ENCODE data around the gene FAM184A. TPM values are rescaled to one million over a fixed set of nuclear protein-coding genes. Genes with fewer than 3 reads are reported as not detected.
"Not testable (repeated sequence)": the region's sequence is repeated elsewhere in the genome, so short reads cannot be mapped to it uniquely, and the experiment has no call there.

FAM184A gene
- total RNA-seq, 1 experiment from 2014 or later: 0.97 TPM

DNA sequence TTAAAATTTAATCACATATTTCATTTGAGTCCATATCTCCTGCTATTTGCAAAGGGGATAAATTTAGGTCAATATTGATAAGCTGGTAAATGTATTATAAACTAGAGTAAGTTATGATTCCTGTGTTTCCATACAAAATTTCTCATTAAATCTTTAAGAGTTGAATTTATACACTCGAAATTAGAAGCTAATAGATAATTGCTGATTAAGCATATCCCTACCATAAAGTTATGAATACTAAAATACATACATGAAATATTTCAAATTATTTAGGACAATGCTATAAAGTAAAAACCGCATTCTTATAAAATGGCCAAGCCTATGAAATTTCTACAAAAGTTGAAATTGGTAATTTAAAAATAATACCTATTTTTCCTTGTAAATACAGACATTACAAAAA lies 71.5 kb downstream of the FAM184A start:
- TF ChIP-seq CTCF (conservative IDR thresholded peaks at IDR 0.05; ENCODE audit: low read depth, low read length): no peak
- TF ChIP-seq EZH2 (IDR thresholded peaks at IDR 0.05; ENCODE audit: borderline replicate concordance, low read depth, low read length, poor library complexity, severe bottlenecking): no peak
- H3K9me3 ChIP-seq (ENCODE audit: low read depth, low read length, poor library complexity, severe bottlenecking): no peaks in the 10 kb centered on the region
- intact Hi-C loops (cut with micrococcal nuclease; ENCODE audit: unreplicated experiment): no loop called here
- peaks cover 4% of the 10 kb centered on the region for H3K27me3 ChIP-seq (replicated peaks; ENCODE audit: insufficient read depth, low read depth, low read length, poor library complexity)
- BruUV-seq (replicated peaks): no TSS peak
- no peak for DNase-seq (ENCODE audit: low spot score)
- no peaks in the 10 kb centered on the region for H3K36me3 ChIP-seq (ENCODE audit: insufficient read depth, low read length, poor library complexity, severe bottlenecking)
- CTCF ChIA-PET: no interaction called here
- no peak overlapping the region for H3K4me3 ChIP-seq (ENCODE audit: low read depth, low read length, poor library complexity, severe bottlenecking)
- H3K4me1 ChIP-seq (ENCODE audit: insufficient read depth, low read length, poor library complexity, severe bottlenecking): peaks cover 12% of the 10 kb centered on the region
- POLR2A ChIA-PET (ENCODE audit: low non-redundant PET): no interaction called here
- no peak overlapping the region for H3K27ac ChIP-seq (ENCODE audit: low read depth, low read length, poor library complexity, severe bottlenecking)

DNA sequence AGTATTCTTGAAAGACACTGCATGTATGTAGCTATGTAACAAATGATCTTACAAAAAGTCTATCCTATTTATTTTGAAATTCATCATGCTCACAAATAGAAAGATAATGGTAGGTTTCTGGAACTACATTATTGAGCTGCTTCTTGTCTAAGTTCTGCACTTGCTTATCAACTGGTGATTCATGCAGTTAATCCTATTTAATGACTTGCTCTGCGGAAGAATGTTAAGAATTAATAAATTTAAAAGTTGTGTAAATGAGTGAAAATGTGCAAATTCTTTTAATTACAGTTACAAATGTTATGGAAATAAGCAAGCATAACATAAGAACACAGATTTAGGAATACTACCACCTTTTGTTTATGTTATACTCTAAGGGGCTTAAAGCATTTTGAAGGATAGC lies 76.4 kb downstream of the FAM184A start:
- BruUV-seq (replicated peaks): no TSS peak
- Histone ChIP-seq H3K27ac (ENCODE audit: low read depth, low read length, poor library complexity, severe bottlenecking) (no peak overlapping the region), H3K9me3 (ENCODE audit: low read depth, low read length, poor library complexity, severe bottlenecking) (no peaks in the 10 kb centered on the region), H3K4me3 (ENCODE audit: low read depth, low read length, poor library complexity, severe bottlenecking) (no peak overlapping the region), H3K27me3 (replicated peaks; ENCODE audit: insufficient read depth, low read depth, low read length, poor library complexity) (peaks cover 4% of the 10 kb centered on the region), H3K36me3 (ENCODE audit: insufficient read depth, low read length, poor library complexity, severe bottlenecking) (no peaks in the 10 kb centered on the region), H3K4me1 (ENCODE audit: insufficient read depth, low read length, poor library complexity, severe bottlenecking) (peaks cover 18% of the 10 kb centered on the region)
- DNase-seq (ENCODE audit: low spot score): peak; percentile 40
- ChIA-PET CTCF (no interaction called here), POLR2A (ENCODE audit: low non-redundant PET) (no interaction called here)
- intact Hi-C loops (cut with micrococcal nuclease; ENCODE audit: unreplicated experiment): no loop called here
- TF ChIP-seq EZH2 (IDR thresholded peaks at IDR 0.05; ENCODE audit: borderline replicate concordance, low read depth, low read length, poor library complexity, severe bottlenecking): no peak
- TF ChIP-seq CTCF (conservative IDR thresholded peaks at IDR 0.05; ENCODE audit: low read depth, low read length): no peak

DNA sequence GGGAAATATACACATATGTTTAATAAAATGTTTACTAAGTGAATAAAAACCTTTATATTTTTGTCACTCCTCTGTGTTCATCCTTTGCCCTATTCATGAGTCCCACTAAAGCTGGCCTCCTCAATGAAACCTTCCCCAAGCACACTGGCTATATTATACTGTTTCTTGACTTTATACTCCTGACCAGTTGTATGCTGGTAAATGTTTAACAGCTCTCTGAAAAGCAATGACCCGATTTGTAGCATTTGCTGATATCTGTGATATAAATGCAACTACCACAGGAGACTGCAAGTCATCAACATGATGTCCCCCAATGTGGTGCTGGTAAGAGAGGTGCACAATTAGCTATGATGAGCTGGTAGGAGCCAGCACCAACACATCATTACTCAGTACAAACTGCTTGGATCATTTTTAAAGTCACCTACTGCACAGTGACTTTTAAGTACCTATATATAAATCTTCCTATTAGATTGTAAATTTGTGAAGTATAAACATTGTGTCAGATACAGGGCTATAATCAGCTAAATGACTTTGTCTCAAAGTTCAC lies 78.9 kb downstream of the FAM184A start:
- H3K4me1 ChIP-seq (ENCODE audit: insufficient read depth, low read length, poor library complexity, severe bottlenecking): peaks cover 18% of the 10 kb centered on the region
- ChIA-PET POLR2A (ENCODE audit: low non-redundant PET) (no interaction called here), CTCF (interaction anchor here (0.5 kb wide), 1 partner anchor 31 kb away, joined by 3 read pairs; no protein-coding TSS in a partner anchor)
- no peaks in the 10 kb centered on the region for H3K36me3 ChIP-seq (ENCODE audit: insufficient read depth, low read length, poor library complexity, severe bottlenecking)
- TF ChIP-seq CTCF (conservative IDR thresholded peaks at IDR 0.05; ENCODE audit: low read depth, low read length) (no peak), EZH2 (IDR thresholded peaks at IDR 0.05; ENCODE audit: borderline replicate concordance, low read depth, low read length, poor library complexity, severe bottlenecking) (no peak)
- H3K9me3 ChIP-seq (ENCODE audit: low read depth, low read length, poor library complexity, severe bottlenecking): no peaks in the 10 kb centered on the region
- no peak overlapping the region for H3K4me3 ChIP-seq (ENCODE audit: low read depth, low read length, poor library complexity, severe bottlenecking)
- H3K27me3 ChIP-seq (replicated peaks; ENCODE audit: insufficient read depth, low read depth, low read length, poor library complexity): no peaks in the 10 kb centered on the region
- DNase-seq (ENCODE audit: low spot score): no peak
- BruUV-seq (replicated peaks): no TSS peak
- H3K27ac ChIP-seq (ENCODE audit: low read depth, low read length, poor library complexity, severe bottlenecking): no peak overlapping the region
- intact Hi-C loops (cut with micrococcal nuclease; ENCODE audit: unreplicated experiment): no loop called here

GRCh38 chr6:118997426-118997825 lies 81.0 kb downstream of the FAM184A start:
- H3K4me3 ChIP-seq (ENCODE audit: low read depth, low read length, poor library complexity, severe bottlenecking); H3K27me3 ChIP-seq (replicated peaks; ENCODE audit: insufficient read depth, low read depth, low read length, poor library complexity); H3K36me3 ChIP-seq (ENCODE audit: insufficient read depth, low read length, poor library complexity, severe bottlenecking); DNase-seq (ENCODE audit: low spot score); BruUV-seq (replicated peaks); H3K27ac ChIP-seq (ENCODE audit: low read depth, low read length, poor library complexity, severe bottlenecking); intact Hi-C loops (cut with micrococcal nuclease; ENCODE audit: unreplicated experiment); H3K9me3 ChIP-seq (ENCODE audit: low read depth, low read length, poor library complexity, severe bottlenecking); CTCF ChIA-PET: not testable (repeated sequence)
- POLR2A ChIA-PET (ENCODE audit: low non-redundant PET): interaction anchor here (0.6 kb wide), 1 partner anchor 56 kb away, joined by 3 read pairs; no protein-coding TSS in a partner anchor
- peaks cover 11% of the 10 kb centered on the region for H3K4me1 ChIP-seq (ENCODE audit: insufficient read depth, low read length, poor library complexity, severe bottlenecking)
